SHP77 treated with DMSO at 0.1 percent for 48 hours (cell line): ENCODE data around the gene POMGNT1.

Source experiments
- DNase-seq: peaks from one replicate; lab custom pipeline; 2025; lab: John Stamatoyannopoulos, UW

The POMGNT1 gene

GRCh38 chr1:46210561-46210960, 12.3 kb upstream of the POMGNT1 start:
- DNase-seq = no peak

- DNase-seq = no peak
These were observed 8.2 kb upstream of the POMGNT1 start for GRCh38 chr1:46206399-46206798.

- DNase-seq = no peak
These were observed 7.6 kb upstream of the POMGNT1 start for GRCh38 chr1:46205791-46206190.

GRCh38 chr1:46205141-46205540, 6.9 kb upstream of the POMGNT1 start:
- no peak for DNase-seq

GRCh38 chr1:46204406-46204742, 6.1 kb upstream of the POMGNT1 start:
- no peak for DNase-seq

GRCh38 chr1:46203738-46204405, 5.6 kb upstream of the POMGNT1 start:
- no peak for DNase-seq

GRCh38 chr1:46199233-46199749, 1.1 kb upstream of the POMGNT1 start:
- no peak for DNase-seq

- DNase-seq = no peak
These were observed 672 bp downstream of the POMGNT1 start for GRCh38 chr1:46197560-46197963.

GRCh38 chr1:46196609-46197008, 1.6 kb downstream of the POMGNT1 start:
- DNase-seq = no peak

GRCh38 chr1:46194641-46195193, 3.5 kb downstream of the POMGNT1 start:
- DNase-seq = no peak

GRCh38 chr1:46193984-46194570, 4.2 kb downstream of the POMGNT1 start:
- DNase-seq = no peak

- no peak for DNase-seq
These were observed 4.9 kb downstream of the POMGNT1 start for GRCh38 chr1:46193285-46193684.

GRCh38 chr1:46192171-46192570, 6.1 kb downstream of the POMGNT1 start:
- DNase-seq = no peak

GRCh38 chr1:46191033-46191701, 7.1 kb downstream of the POMGNT1 start:
- no peak for DNase-seq

- DNase-seq = no peak
These were observed 7.7 kb downstream of the POMGNT1 start for GRCh38 chr1:46190539-46190938.

- no peak for DNase-seq
These were observed 9.8 kb downstream of the POMGNT1 start for GRCh38 chr1:46188295-46189030.

GRCh38 chr1:46187106-46187869, 10.9 kb downstream of the POMGNT1 start:
- no peak for DNase-seq

GRCh38 chr1:46186076-46186475, 12.2 kb downstream of the POMGNT1 start:
- no peak for DNase-seq

- DNase-seq = no peak
These were observed 13.1 kb downstream of the POMGNT1 start for GRCh38 chr1:46184920-46185658.

- no peak for DNase-seq
These were observed 14.2 kb downstream of the POMGNT1 start for GRCh38 chr1:46183926-46184557.
